BE2C (cell line): ENCODE measurements around the gene BAG5.

Experiments
- DNase-seq: peaks from one replicate; pipeline ENCODE4 v3.0.0-alpha.2; 2020
- H3K27me3 ChIP-seq: fragments of 250-450 bp; sonication (Bioruptor Pico); 2 replicates; pipeline ENCODE4 v1.5.1; 2020; ENCODE audit warnings: mild to moderate bottlenecking
- H3K36me3 ChIP-seq: fragments of 250-450 bp; sonication (Bioruptor Pico); 2 replicates; pipeline ENCODE4 v1.5.1; 2020; ENCODE audit warnings: mild to moderate bottlenecking
- H3K4me1 ChIP-seq: fragments of 250-450 bp; sonication (Bioruptor Pico); 2 replicates; pipeline ENCODE4 v1.5.1; 2020
- H3K4me3 ChIP-seq: 2 replicates; pipeline ENCODE4 v1.5.1; 2011; ENCODE audit warnings: low read depth, low read length
- H3K9me3 ChIP-seq: fragments of 250-450 bp; sonication (Bioruptor Pico); 2 replicates; pipeline ENCODE4 v1.5.1; 2020
- TF ChIP-seq, protein P1 (sequence below): IDR thresholded peaks from 2 replicates; pipeline ENCODE4 v1.5.1; 2012; ENCODE audit warnings: mild to moderate bottlenecking, low read depth, low read length

BAG5 gene

DNA sequence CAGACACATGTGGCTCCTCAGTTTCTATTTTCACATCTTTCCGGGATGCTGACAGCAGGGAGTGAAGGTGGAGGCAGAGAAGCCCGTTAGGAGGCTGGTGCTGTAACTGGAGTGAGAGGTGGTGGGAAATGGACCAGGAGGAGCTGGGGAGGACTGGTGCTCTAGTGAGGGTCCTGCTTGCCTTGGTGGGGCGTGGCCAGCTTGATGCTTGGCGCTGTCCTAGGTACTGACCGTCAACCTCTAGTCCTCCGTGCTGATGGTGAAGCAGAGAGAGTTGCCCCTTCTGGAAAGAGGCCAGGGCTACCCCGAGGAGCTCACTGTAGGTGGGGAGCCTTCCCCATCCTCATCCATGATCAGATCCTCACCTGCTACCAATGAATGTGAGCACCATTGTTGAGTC is 32.1 kb downstream of the BAG5 start:
- no peak for DNase-seq
- Histone ChIP-seq H3K27me3 (no peaks in the 10 kb centered on the region), H3K4me3 (peak overlapping the region; percentile 99), H3K4me1 (peaks cover 5% of the 10 kb centered on the region; the same call in 1 of the 2 replicates), H3K36me3 (peaks cover 48% of the 10 kb centered on the region), H3K9me3 (no peaks in the 10 kb centered on the region)
- TF ChIP-seq, protein P1, sequence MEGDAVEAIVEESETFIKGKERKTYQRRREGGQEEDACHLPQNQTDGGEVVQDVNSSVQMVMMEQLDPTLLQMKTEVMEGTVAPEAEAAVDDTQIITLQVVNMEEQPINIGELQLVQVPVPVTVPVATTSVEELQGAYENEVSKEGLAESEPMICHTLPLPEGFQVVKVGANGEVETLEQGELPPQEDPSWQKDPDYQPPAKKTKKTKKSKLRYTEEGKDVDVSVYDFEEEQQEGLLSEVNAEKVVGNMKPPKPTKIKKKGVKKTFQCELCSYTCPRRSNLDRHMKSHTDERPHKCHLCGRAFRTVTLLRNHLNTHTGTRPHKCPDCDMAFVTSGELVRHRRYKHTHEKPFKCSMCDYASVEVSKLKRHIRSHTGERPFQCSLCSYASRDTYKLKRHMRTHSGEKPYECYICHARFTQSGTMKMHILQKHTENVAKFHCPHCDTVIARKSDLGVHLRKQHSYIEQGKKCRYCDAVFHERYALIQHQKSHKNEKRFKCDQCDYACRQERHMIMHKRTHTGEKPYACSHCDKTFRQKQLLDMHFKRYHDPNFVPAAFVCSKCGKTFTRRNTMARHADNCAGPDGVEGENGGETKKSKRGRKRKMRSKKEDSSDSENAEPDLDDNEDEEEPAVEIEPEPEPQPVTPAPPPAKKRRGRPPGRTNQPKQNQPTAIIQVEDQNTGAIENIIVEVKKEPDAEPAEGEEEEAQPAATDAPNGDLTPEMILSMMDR, result no peak

DNA sequence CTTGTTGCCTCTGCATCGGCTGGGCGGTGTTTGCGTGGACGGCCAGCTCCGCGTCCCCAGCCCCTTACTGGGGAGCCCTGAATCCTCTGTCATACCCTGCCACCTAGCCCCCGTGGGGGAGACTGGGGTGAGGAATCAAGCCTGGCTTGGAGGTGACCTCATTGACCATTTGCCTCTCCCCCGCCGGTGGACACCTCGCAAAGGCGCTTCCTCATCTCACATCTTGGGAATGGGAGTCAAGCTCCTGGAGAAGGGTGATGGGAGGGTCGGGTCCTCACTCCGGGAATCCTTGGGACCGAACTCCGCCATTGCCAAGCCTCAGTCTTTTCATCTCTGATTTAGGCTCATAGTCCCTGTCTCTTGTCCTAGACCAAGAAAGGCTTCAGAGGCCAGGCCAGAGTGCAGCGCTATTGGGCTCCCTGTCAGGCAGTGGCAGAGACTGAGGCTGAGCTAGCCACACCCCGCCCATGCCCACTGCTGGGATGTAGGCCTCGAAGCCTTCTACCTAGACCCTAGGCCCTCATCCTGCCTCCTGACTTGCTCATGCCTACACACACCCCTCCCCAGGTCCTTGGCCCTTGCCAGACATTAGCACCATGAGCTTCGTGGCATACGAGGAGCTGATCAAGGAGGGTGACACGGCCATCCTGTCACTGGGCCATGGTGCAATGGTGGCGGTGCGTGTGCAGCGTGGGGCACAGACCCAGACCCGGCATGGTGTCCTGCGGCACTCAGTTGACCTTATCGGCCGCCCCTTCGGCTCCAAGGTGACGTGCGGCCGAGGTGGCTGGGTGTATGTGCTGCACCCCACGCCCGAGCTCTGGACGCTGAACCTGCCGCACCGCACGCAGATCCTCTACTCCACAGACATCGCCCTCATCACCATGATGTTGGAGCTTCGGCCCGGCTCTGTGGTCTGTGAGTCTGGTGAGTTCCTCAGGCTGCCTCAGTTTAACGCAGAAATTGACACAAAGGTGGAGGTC is 32.8 kb downstream of the BAG5 start:
- no peaks in the 10 kb centered on the region for H3K27me3 ChIP-seq
- H3K9me3 ChIP-seq, result no peaks in the 10 kb centered on the region
- peaks cover 41% of the 10 kb centered on the region for H3K36me3 ChIP-seq
- peaks cover 5% of the 10 kb centered on the region; the same call in 1 of the 2 replicates for H3K4me1 ChIP-seq
- DNase-seq, result no peak
- H3K4me3 ChIP-seq, result peak overlapping the region; percentile 99
- TF ChIP-seq, protein P1, result no peak

DNA sequence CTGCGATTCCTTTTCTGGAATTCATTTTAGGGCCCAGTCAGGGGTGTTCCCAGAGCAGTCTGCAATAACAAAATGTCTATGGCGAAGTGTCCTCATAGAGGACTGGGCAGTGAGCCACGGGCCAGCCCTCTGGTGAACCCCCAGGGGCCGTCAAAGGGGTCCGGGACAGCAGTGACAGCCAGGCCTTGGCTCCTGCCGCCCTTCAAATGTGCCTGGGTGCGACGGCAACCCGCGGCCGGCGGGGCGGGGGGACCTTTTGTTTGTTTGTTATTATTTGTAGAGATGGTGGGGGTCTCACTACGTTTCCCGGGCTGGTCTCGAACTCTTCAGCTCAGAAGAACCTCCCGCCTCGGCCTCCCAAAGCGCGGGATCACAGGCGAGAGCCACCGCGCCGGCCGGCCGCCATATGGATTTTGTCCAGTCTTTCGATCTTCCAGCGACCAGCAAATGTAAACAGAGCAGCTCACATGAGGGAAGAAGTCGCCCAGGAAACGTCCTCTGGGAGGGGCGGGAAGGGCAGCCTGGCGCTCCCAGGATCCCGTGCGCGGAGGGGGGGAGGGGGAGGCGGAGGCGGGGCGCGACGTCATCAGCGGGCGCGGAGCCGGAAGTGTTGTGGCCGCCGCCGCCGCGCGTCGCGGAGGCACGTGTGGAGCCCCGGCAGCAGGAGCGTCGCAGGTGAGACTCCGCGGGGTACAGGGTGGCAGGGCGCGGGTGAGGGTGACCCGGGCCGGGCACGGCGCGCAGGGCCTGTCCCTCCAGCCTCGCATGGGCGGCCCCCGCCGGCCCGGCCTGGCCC is 33.7 kb downstream of the BAG5 start, which contains the start of gene TRMT61A:
Gene TRMT61A, plus strand, starts transcription at position 610 of the 796 bp plus-strand sequence. CDS start 783 bp downstream, outside the sequence.
- DNase-seq, result peak; percentile 92
- peaks cover 32% of the 10 kb centered on the region for H3K36me3 ChIP-seq
- TF ChIP-seq, protein P1, result no peak
- H3K27me3 ChIP-seq, result no peaks in the 10 kb centered on the region
- peak within 1 kb of the TSS; percentile 99 for H3K4me3 ChIP-seq
- H3K4me1 ChIP-seq, result peaks cover 5% of the 10 kb centered on the region; the same call in 1 of the 2 replicates
- no peaks in the 10 kb centered on the region for H3K9me3 ChIP-seq

DNA sequence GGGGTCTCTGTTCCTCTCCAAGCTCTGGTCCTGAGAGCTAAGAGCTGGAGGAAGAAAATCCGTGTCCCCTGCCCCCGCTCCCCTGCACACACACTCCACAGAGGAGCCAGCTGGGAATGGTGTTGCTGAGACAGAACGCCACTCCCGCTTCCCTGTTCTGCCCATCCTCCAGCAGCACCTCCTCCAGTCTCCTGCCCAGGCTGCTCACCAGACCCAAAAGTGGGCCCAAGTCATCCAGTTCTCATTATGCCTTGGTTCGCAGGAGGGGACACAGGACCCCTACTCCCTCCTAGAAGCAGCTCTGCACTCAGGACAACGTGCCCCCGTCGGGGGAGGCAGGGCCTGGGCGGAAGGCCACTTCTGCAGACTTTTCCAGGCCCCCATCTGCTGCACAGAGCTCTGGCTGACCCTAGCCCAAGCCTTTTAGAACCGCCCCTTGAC is 34.3 kb downstream of the BAG5 start:
- H3K27me3 ChIP-seq, result peaks cover 1% of the 10 kb centered on the region
- H3K4me1 ChIP-seq, result peaks cover 6% of the 10 kb centered on the region; the same call in 1 of the 2 replicates
- peaks cover 28% of the 10 kb centered on the region for H3K36me3 ChIP-seq
- TF ChIP-seq, protein P1, result no peak
- peak; percentile 56 for DNase-seq
- H3K4me3 ChIP-seq, result peak overlapping the region; percentile 99
- H3K9me3 ChIP-seq, result no peaks in the 10 kb centered on the region

DNA sequence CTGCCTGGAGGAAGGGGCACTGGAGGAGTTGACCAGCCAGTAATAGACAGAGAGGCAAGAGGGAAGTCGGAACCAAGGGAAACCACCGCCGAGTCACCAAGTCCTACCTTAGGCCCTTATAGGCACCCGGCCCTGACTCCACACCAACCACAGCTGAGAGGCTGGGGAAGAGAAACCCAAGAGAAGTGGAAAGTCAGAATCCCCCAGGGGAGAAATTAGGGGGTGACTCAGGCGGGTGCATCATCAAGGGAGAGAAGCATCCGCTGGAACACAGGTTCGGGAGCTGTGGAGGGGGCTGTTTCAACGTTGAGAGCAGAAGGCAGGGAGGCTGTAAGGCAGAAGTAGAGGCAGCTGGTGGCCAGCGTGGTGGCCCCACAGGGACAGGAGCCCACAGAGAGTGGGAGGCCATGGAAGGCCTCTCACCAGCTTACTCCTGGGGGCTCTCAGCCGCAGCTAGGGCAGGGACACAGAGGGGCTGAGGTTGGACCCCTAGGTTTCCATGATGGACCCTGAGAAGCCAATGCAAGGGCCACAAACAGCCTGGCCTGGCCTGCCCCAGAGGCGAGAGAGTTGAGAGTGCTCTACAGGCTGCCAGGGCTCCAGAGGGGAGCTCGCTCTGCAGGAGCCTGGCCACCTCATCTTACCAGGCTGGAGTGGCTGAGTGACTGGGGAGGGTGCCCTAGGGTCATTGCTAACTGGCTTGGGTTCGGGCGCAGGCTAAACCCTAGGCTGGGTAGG is 34.9 kb downstream of the BAG5 start:
- H3K27me3 ChIP-seq, result peaks cover 5% of the 10 kb centered on the region
- peak overlapping the region; percentile 99 for H3K4me3 ChIP-seq
- H3K4me1 ChIP-seq, result peaks cover 9% of the 10 kb centered on the region; the same call in 1 of the 2 replicates
- H3K9me3 ChIP-seq, result no peaks in the 10 kb centered on the region
- H3K36me3 ChIP-seq, result peaks cover 22% of the 10 kb centered on the region
- no peak for DNase-seq
- TF ChIP-seq, protein P1, result no peak
